Prostate gland (tissue), 2 donors: ENCODE results near the gene CUL3.
"Not testable (repeated sequence)": the region's sequence is repeated elsewhere in the genome, so short reads cannot be mapped to it uniquely, and the experiment has no call there.

Experiments
- POLR2A ChIP-seq: fragments of 450-650 bp; IDR thresholded peaks from one replicate; pipeline ENCODE4 v1.6.1; 2016; ENCODE audit warnings: antibody characterized with exemption, mild to moderate bottlenecking
- TF ChIP-seq, protein P1 (sequence below), 4 experiments: fragments of 200-600 bp in 2 of 4; fragments of 450-650 bp in 2 of 4; sonication (generic) in 2 of 4; IDR thresholded peaks; 1 replicate in 3 of 4; 2 replicates in 1 of 4; pipeline ENCODE4 v1.5.1; 2016 to 2019; ENCODE audit warnings: antibody characterized with exemption in 4 of 4, mild to moderate bottlenecking in 2 of 4, moderate library complexity in 2 of 4

DNA sequence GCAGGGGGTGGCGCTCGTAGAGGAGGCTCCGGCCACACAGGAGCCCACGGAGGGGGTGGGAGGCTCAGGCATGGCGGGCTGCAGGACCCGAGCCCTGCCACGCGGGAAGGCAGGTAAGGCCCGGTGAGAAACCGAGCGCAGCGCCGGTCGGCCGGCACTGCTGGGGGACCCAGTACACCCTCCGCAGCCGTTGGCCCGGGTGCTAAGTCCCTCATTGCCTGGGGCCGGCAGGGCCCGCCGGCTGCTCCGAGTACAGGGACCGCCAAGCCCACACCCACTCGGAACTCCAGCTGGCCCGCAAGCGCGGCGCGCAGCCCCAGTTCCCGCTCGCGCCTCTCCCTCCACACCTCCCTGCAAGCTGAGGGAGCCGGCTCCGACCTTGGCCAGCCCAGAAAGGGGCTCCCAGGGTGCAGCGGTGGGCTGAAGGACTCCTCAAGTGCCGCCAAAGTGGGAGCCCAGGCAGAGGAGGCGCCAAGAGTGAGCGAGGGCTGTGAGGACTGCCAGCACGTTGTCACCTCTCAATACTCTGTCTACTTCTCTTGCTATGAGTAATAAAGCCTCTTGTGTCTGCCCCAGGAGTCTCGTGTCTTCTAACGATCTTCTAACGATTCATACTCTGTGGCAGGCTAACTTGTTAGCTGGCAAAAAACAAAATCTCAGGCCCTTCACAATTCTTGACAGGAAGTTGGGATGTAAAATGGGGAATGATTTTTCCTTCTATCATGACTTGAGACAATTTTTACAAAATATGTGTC lies 18.8 kb upstream of the CUL3 start:
- TF ChIP-seq, protein P1, sequence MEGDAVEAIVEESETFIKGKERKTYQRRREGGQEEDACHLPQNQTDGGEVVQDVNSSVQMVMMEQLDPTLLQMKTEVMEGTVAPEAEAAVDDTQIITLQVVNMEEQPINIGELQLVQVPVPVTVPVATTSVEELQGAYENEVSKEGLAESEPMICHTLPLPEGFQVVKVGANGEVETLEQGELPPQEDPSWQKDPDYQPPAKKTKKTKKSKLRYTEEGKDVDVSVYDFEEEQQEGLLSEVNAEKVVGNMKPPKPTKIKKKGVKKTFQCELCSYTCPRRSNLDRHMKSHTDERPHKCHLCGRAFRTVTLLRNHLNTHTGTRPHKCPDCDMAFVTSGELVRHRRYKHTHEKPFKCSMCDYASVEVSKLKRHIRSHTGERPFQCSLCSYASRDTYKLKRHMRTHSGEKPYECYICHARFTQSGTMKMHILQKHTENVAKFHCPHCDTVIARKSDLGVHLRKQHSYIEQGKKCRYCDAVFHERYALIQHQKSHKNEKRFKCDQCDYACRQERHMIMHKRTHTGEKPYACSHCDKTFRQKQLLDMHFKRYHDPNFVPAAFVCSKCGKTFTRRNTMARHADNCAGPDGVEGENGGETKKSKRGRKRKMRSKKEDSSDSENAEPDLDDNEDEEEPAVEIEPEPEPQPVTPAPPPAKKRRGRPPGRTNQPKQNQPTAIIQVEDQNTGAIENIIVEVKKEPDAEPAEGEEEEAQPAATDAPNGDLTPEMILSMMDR (IDR thresholded peaks at IDR 0.05) = not testable (repeated sequence)
- not testable (repeated sequence) for TF ChIP-seq POLR2A
